Common myeloid progenitor, CD34-positive (primary cell): ENCODE results near the gene KIAA1217.

Source experiments
- CTCF ChIA-PET: fragments of 350-600 bp; sonication (Branson Sonifier 250); formaldehyde crosslinking; loops from one replicate; lab custom pipeline; 2021; ENCODE audit warnings: antibody characterized with exemption; lab: Charles Lee
- POLR2A ChIA-PET: fragments of 350-600 bp; sonication (Branson Sonifier 250); formaldehyde crosslinking; loops from one replicate; lab custom pipeline; 2021; ENCODE audit warnings: antibody characterized with exemption; lab: Charles Lee
- DNase-seq, 3 donors: peaks; one replicate each; pipeline versions ENCODE4 v3.0.0 to v3.0.0-alpha.2; 2013
- H3K27ac ChIP-seq, 2 experiments: 1 replicate in 1 of 2; 2 replicates in 1 of 2; pipeline ENCODE4 v1.7.0; 2013; ENCODE audit warnings: inconsistent platforms in 2 of 2, low read length in 2 of 2, mild to moderate bottlenecking in 2 of 2, low read depth in 1 of 2, moderate library complexity in 1 of 2; ENCODE audit not compliant: severe bottlenecking in 2 of 2, insufficient read depth in 1 of 2, poor library complexity in 1 of 2
- H3K27me3 ChIP-seq, 5 experiments: replicated peaks in 2 of 5; 1 replicate in 3 of 5; 2 replicates in 2 of 5; pipeline versions ENCODE4 v1.6.1 to v1.7.0; 2013; ENCODE audit warnings: low read length in 4 of 5, mild to moderate bottlenecking in 2 of 5, moderate library complexity in 2 of 5, inconsistent platforms in 1 of 5; ENCODE audit not compliant: insufficient read depth in 5 of 5, control insufficient read depth in 4 of 5
- H3K36me3 ChIP-seq, 4 experiments: 1 replicate in 2 of 4; 2 replicates in 2 of 4; pipeline versions ENCODE4 v1.6.1 to v1.7.0; 2013; ENCODE audit warnings: low read length in 3 of 4, control low read depth in 1 of 4, mild to moderate bottlenecking in 1 of 4; ENCODE audit not compliant: control insufficient read depth in 4 of 4, insufficient read depth in 4 of 4
- H3K4me1 ChIP-seq, 4 experiments: 1 replicate in 3 of 4; 2 replicates in 1 of 4; pipeline versions ENCODE4 v1.6.1 to v1.7.1; 2013; ENCODE audit warnings: low read length in 3 of 4, mild to moderate bottlenecking in 3 of 4, control low read depth in 1 of 4, inconsistent platforms in 1 of 4, moderate library complexity in 1 of 4; ENCODE audit not compliant: control insufficient read depth in 4 of 4, insufficient read depth in 4 of 4; ENCODE audit errors: control extremely low read depth in 1 of 4
- H3K4me3 ChIP-seq, 7 experiments: 1 replicate in 4 of 7; 2 replicates in 3 of 7; pipeline versions ENCODE4 v1.5.1 to v1.7.0; 2013; ENCODE audit warnings: mild to moderate bottlenecking in 7 of 7, low read length in 6 of 7, moderate library complexity in 6 of 7, inconsistent platforms in 2 of 7, low read depth in 2 of 7, control low read depth in 1 of 7; ENCODE audit not compliant: insufficient read depth in 4 of 7, control insufficient read depth in 1 of 7; ENCODE audit errors: extremely low read depth in 1 of 7
- H3K9me3 ChIP-seq, 5 experiments: 1 replicate in 4 of 5; 2 replicates in 1 of 5; pipeline versions ENCODE4 v1.6.1 to v1.7.1; 2013; ENCODE audit warnings: low read length in 4 of 5, mild to moderate bottlenecking in 2 of 5, inconsistent platforms in 1 of 5, low read depth in 1 of 5, moderate library complexity in 1 of 5; ENCODE audit not compliant: control insufficient read depth in 4 of 5, insufficient read depth in 2 of 5; ENCODE audit errors: control extremely low read depth in 1 of 5
- WGBS: methylation state at CpG from one replicate; pipeline ENCODE4 v1.1.5; 2013; ENCODE audit not compliant: insufficient coverage; 5-methylcytosine and 5-hydroxymethylcytosine counted together

The KIAA1217 gene

GRCh38 chr10:24467605-24468004 lies 258.7 kb downstream of the KIAA1217 start:
- DNase-seq: no peak
- H3K4me1 ChIP-seq: no peaks in the 10 kb centered on the region
- POLR2A ChIA-PET: interaction anchor here (0.7 kb wide), 1 partner anchor 1166 kb away, joined by 3 read pairs; no protein-coding TSS in a partner anchor
- 40% methylated on average over 1 of the region's 2 CpGs for WGBS
- no peaks in the 10 kb centered on the region for H3K9me3 ChIP-seq
- H3K27ac ChIP-seq: no peak overlapping the region
- H3K36me3 ChIP-seq: no peaks in the 10 kb centered on the region
- no peak overlapping the region for H3K4me3 ChIP-seq
- CTCF ChIA-PET: no interaction called here
- peaks cover 0 to 5% (median 0%) of the 10 kb centered on the region in 5 experiments for H3K27me3 ChIP-seq

- ChIA-PET POLR2A (no interaction called here), CTCF (no interaction called here)
- H3K27ac ChIP-seq: no peak overlapping the region
- no peaks in the 10 kb centered on the region for H3K9me3 ChIP-seq
- H3K36me3 ChIP-seq: no peaks in the 10 kb centered on the region
- no peaks in the 10 kb centered on the region for H3K4me1 ChIP-seq
- H3K4me3 ChIP-seq: no peak overlapping the region
- WGBS: 87% methylated on average over 4 of the region's 6 CpGs
- no peak for DNase-seq
- peaks cover 0 to 5% (median 0%) of the 10 kb centered on the region in 5 experiments for H3K27me3 ChIP-seq
Observed at GRCh38 chr10:24468281-24468751, 259.4 kb downstream of the KIAA1217 start.

GRCh38 chr10:24469993-24470392 lies 261.1 kb downstream of the KIAA1217 start:
- Histone ChIP-seq H3K9me3 (no peaks in the 10 kb centered on the region), H3K4me1 (no peaks in the 10 kb centered on the region), H3K27ac (no peak overlapping the region), H3K4me3 (no peak overlapping the region), H3K36me3 (no peaks in the 10 kb centered on the region), H3K27me3 (peaks cover 0 to 5% (median 0%) of the 10 kb centered on the region in 5 experiments)
- ChIA-PET POLR2A (no interaction called here), CTCF (no interaction called here)
- 98% methylated on average over 6 of the region's 8 CpGs for WGBS
- DNase-seq: no peak

DNA sequence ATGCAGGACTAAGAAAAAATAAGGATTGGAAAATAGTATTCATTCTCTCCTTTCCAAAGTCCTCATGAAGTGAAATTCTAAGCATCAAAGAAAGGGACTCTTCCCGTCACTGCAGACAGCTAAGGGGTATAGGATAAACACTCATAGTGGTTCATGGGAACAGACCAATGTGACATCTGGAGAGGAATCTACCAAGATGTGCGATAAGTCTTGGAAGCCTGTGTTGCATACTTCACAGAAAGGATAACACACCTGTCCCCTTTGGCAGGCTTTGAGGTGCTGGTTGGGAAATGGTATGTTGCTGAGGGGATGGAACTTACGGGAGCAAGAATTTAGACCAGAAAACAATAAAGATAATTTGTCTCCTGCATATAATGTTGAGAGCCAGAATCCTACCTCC lies 266.7 kb downstream of the KIAA1217 start:
- WGBS: 100% methylated on average over 2 of the region's 3 CpGs
- Histone ChIP-seq H3K9me3 (peaks cover 0 to 1% (median 0%) of the 10 kb centered on the region in 5 experiments), H3K4me1 (no peaks in the 10 kb centered on the region), H3K36me3 (no peaks in the 10 kb centered on the region), H3K4me3 (no peak overlapping the region), H3K27ac (no peak overlapping the region), H3K27me3 (peaks cover 0 to 1% (median 0%) of the 10 kb centered on the region in 5 experiments)
- ChIA-PET CTCF (no interaction called here), POLR2A (no interaction called here)
- no peak for DNase-seq

- Histone ChIP-seq H3K4me1 (no peaks in the 10 kb centered on the region), H3K27ac (no peak overlapping the region), H3K4me3 (no peak overlapping the region), H3K27me3 (no peaks in the 10 kb centered on the region), H3K36me3 (no peaks in the 10 kb centered on the region), H3K9me3 (peaks cover 0 to 1% (median 0%) of the 10 kb centered on the region in 5 experiments)
- ChIA-PET CTCF (no interaction called here), POLR2A (no interaction called here)
- whole genome bisulfite sequencing: 100% methylated on average over 2 of the region's 2 CpGs
- DNase-seq: no peak
Observed at GRCh38 chr10:24476913-24477701, 268.2 kb downstream of the KIAA1217 start.

GRCh38 chr10:24477915-24478314 lies 269.0 kb downstream of the KIAA1217 start:
- POLR2A ChIA-PET: no interaction called here
- CTCF ChIA-PET: no interaction called here
- Histone ChIP-seq H3K4me3 (no peak overlapping the region), H3K27ac (no peak overlapping the region), H3K4me1 (no peaks in the 10 kb centered on the region), H3K9me3 (peaks cover 0 to 1% (median 0%) of the 10 kb centered on the region in 5 experiments), H3K27me3 (no peaks in the 10 kb centered on the region), H3K36me3 (no peaks in the 10 kb centered on the region)
- no CpG with 5 or more reads among the region's 3 CpGs for WGBS
- DNase-seq: no peak

DNA sequence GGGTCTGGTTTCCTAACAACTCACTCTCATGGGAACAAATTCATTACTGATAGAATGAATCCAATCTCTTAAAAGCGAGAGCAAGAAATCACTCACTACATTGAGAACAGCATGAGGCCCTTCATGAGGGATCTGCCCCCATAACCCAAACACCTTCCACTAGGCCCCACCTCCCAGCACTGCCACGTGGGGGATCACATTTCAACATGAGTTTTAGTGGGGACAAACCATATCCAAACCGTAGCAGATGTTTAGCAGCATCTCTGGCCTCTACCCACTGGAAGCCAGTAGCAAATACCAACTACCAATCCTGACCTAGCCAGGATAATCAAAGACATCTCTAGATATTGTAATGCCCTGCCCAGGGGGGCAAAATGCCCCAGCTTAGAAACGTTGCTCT lies 270.9 kb downstream of the KIAA1217 start:
- Histone ChIP-seq H3K4me3 (no peak overlapping the region), H3K4me1 (no peaks in the 10 kb centered on the region), H3K27me3 (no peaks in the 10 kb centered on the region), H3K36me3 (no peaks in the 10 kb centered on the region), H3K9me3 (peaks cover 0 to 1% (median 0%) of the 10 kb centered on the region in 5 experiments), H3K27ac (no peak overlapping the region)
- ChIA-PET POLR2A (no interaction called here), CTCF (no interaction called here)
- no peak for DNase-seq
- 70% methylated on average over 3 of the region's 4 CpGs for WGBS
